GM21576 (cell line): Measurements from ENCODE around the gene ARMC9.
A peak's percentile ranks its signal among the peaks of the same experiment; 100 is the strongest.
"Not testable (repeated sequence)": the region's sequence is repeated elsewhere in the genome, so short reads cannot be mapped to it uniquely, and the experiment has no call there.

ENCODE experiments used
- ATAC-seq: cut with Tn5 transposase; IDR thresholded peaks from one replicate; pipeline ENCODE4 v1.9.1; 2021; ENCODE audit warnings: mild to moderate bottlenecking, moderate library complexity; ENCODE audit not compliant: unreplicated experiment

The ARMC9 gene

GRCh38 chr2:231394211-231395141 lies 196.0 kb downstream of the ARMC9 start:
- ATAC-seq: peak; percentile 44

GRCh38 chr2:231395188-231396057 lies 197.0 kb downstream of the ARMC9 start, which contains the start of gene B3GNT7:
Gene B3GNT7 (plus strand): TSS chr2:231395710. CDS start chr2:231395804, 94 bp downstream.
- no peak for ATAC-seq

GRCh38 chr2:231396058-231396821 lies 197.8 kb downstream of the ARMC9 start:
- no peak for ATAC-seq

GRCh38 chr2:231397011-231397927 lies 198.8 kb downstream of the ARMC9 start:
- ATAC-seq: no peak

- ATAC-seq: no peak
Observed at GRCh38 chr2:231397928-231398294, 199.5 kb downstream of the ARMC9 start.

GRCh38 chr2:231398585-231398984 lies 200.2 kb downstream of the ARMC9 start:
- no peak for ATAC-seq

GRCh38 chr2:231399046-231399852 lies 200.8 kb downstream of the ARMC9 start:
- ATAC-seq: no peak

- no peak for ATAC-seq
Observed at GRCh38 chr2:231399853-231400680, 201.6 kb downstream of the ARMC9 start.

GRCh38 chr2:231400681-231401080 lies 202.2 kb downstream of the ARMC9 start:
- not testable (repeated sequence) for ATAC-seq

GRCh38 chr2:231401101-231401500 lies 202.7 kb downstream of the ARMC9 start:
- not testable (repeated sequence) for ATAC-seq

- ATAC-seq: not testable (repeated sequence)
Observed at GRCh38 chr2:231403421-231404182, 205.2 kb downstream of the ARMC9 start.

GRCh38 chr2:231404183-231404578 lies 205.8 kb downstream of the ARMC9 start:
- ATAC-seq: not testable (repeated sequence)

- not testable (repeated sequence) for ATAC-seq
Observed at GRCh38 chr2:231405601-231406367, 207.4 kb downstream of the ARMC9 start.

GRCh38 chr2:231407686-231408085 lies 209.3 kb downstream of the ARMC9 start:
- not testable (repeated sequence) for ATAC-seq

GRCh38 chr2:231408304-231408703 lies 209.9 kb downstream of the ARMC9 start:
- not testable (repeated sequence) for ATAC-seq

GRCh38 chr2:231409776-231410175 lies 211.3 kb downstream of the ARMC9 start:
- no peak for ATAC-seq
